ENCODE measurements around the gene IL37.

- TF ChIP-seq CTCF (IDR thresholded peaks at IDR 0.05) (no peak), POLR2A (IDR thresholded peaks at IDR 0.05) (no peak)
These were observed 48.3 kb downstream of the IL37 start for GRCh38 chr2:112959109-112959812.

All from lower leg skin (tissue), 3 donors.